NCI-H1417 (cell line): ENCODE results near the gene ACOX1.

Source experiments
- DNase-seq, 3 experiments: peaks; one replicate each; lab custom pipeline; 2025; lab: John Stamatoyannopoulos, UW

Gene ACOX1

GRCh38 chr17:75909051-75909811 lies 69.7 kb downstream of the ACOX1 start:
- peak; percentile 85 to 96 (median 90) for DNase-seq

- DNase-seq, result peak; percentile 50 to 86 (median 64)
These were observed 70.8 kb downstream of the ACOX1 start for GRCh38 chr17:75908201-75908600.

- DNase-seq, result no peak
These were observed 72.7 kb downstream of the ACOX1 start for GRCh38 chr17:75906143-75906884.

- DNase-seq, result peak; percentile 93 to 97 (median 96)
These were observed 74.0 kb downstream of the ACOX1 start, which contains the start of gene MRPL38 for GRCh38 chr17:75904749-75905521. Gene MRPL38 (minus strand): TSS chr17:75904884. CDS start chr17:75904875, 9 bp downstream.

- no peak for DNase-seq
These were observed 76.6 kb downstream of the ACOX1 start for GRCh38 chr17:75902406-75902805.

- DNase-seq, result no peak
These were observed 77.2 kb downstream of the ACOX1 start for GRCh38 chr17:75901727-75902126.

GRCh38 chr17:75900691-75901533 lies 78.1 kb downstream of the ACOX1 start:
- DNase-seq, result no peak

GRCh38 chr17:75899767-75900468 lies 79.0 kb downstream of the ACOX1 start:
- DNase-seq, result no peak

- no peak for DNase-seq
These were observed 79.6 kb downstream of the ACOX1 start for GRCh38 chr17:75899353-75899752.

- no peak for DNase-seq
These were observed 80.2 kb downstream of the ACOX1 start for GRCh38 chr17:75898791-75899190.

GRCh38 chr17:75898065-75898464 lies 80.9 kb downstream of the ACOX1 start:
- no peak for DNase-seq

GRCh38 chr17:75897160-75898019 lies 81.6 kb downstream of the ACOX1 start:
- DNase-seq, result no peak

- peak; percentile 70 to 84 (median 83) for DNase-seq
These were observed 82.4 kb downstream of the ACOX1 start, which contains the start of gene TRIM65 for GRCh38 chr17:75896415-75897159. Gene TRIM65 (minus strand): TSS chr17:75896951. CDS start chr17:75896937, 14 bp downstream.

- peak in 1 of 3 experiments; percentile 24 for DNase-seq
These were observed 83.4 kb downstream of the ACOX1 start for GRCh38 chr17:75895370-75896155.

- DNase-seq, result no peak
These were observed 84.8 kb downstream of the ACOX1 start for GRCh38 chr17:75894049-75894733.

- no peak for DNase-seq
These were observed 85.5 kb downstream of the ACOX1 start for GRCh38 chr17:75893305-75894048.
